ENCODE measurements around the gene SRRM4. TPM values are rescaled to one million over a fixed set of nuclear protein-coding genes. Genes with fewer than 3 reads are reported as not detected.

The SRRM4 gene
- total RNA-seq, 2 experiments from 2014 or later = not detected

GRCh38 chr12:119075918-119076317, 94.6 kb downstream of the SRRM4 start:
- Mint-ChIP-seq H3K36me3 (ENCODE audit: low read depth) (no peaks in the 10 kb centered on the region), H3K4me1 (no peaks in the 10 kb centered on the region), H3K27me3 (no peaks in the 10 kb centered on the region), H3K4me3 (no peak overlapping the region), H3K9me3 (ENCODE audit: low read depth) (no peaks in the 10 kb centered on the region), H3K27ac (no peak overlapping the region)
- ATAC-seq = no peak
- no peak for DNase-seq
- CTCF ChIA-PET = no interaction called here
- POLR2A ChIA-PET = no interaction called here
- intact Hi-C loops (cut with DNase I, micrococcal nuclease) = no loop called here

GRCh38 chr12:119079530-119079929, 98.2 kb downstream of the SRRM4 start:
- intact Hi-C loops (cut with DNase I, micrococcal nuclease) = no loop called here
- no peak for DNase-seq
- H3K27me3 Mint-ChIP-seq = no peaks in the 10 kb centered on the region
- no peaks in the 10 kb centered on the region for H3K36me3 Mint-ChIP-seq (ENCODE audit: low read depth)
- ATAC-seq = no peak
- no peaks in the 10 kb centered on the region for H3K4me1 Mint-ChIP-seq
- CTCF ChIA-PET = no interaction called here
- no peak overlapping the region for H3K27ac Mint-ChIP-seq
- POLR2A ChIA-PET = no interaction called here
- no peaks in the 10 kb centered on the region for H3K9me3 Mint-ChIP-seq (ENCODE audit: low read depth)
- no peak overlapping the region for H3K4me3 Mint-ChIP-seq

GRCh38 chr12:119082016-119082415, 100.7 kb downstream of the SRRM4 start:
- intact Hi-C loops (cut with DNase I, micrococcal nuclease) = no loop called here
- H3K36me3 Mint-ChIP-seq (ENCODE audit: low read depth) = no peaks in the 10 kb centered on the region
- no peak overlapping the region for H3K4me3 Mint-ChIP-seq
- ChIA-PET CTCF (no interaction called here), POLR2A (no interaction called here)
- ATAC-seq = no peak
- H3K4me1 Mint-ChIP-seq = no peaks in the 10 kb centered on the region
- H3K27ac Mint-ChIP-seq = no peak overlapping the region
- H3K9me3 Mint-ChIP-seq (ENCODE audit: low read depth) = no peaks in the 10 kb centered on the region
- no peak for DNase-seq
- peaks cover 3% of the 10 kb centered on the region for H3K27me3 Mint-ChIP-seq

GRCh38 chr12:119082496-119082895, 101.2 kb downstream of the SRRM4 start:
- intact Hi-C loops (cut with DNase I, micrococcal nuclease) = no loop called here
- DNase-seq (no peak), ATAC-seq (no peak)
- Mint-ChIP-seq H3K4me1 (no peaks in the 10 kb centered on the region), H3K27ac (no peak overlapping the region), H3K36me3 (ENCODE audit: low read depth) (no peaks in the 10 kb centered on the region), H3K27me3 (peaks cover 3% of the 10 kb centered on the region), H3K4me3 (no peak overlapping the region), H3K9me3 (ENCODE audit: low read depth) (no peaks in the 10 kb centered on the region)
- ChIA-PET CTCF (no interaction called here), POLR2A (no interaction called here)

GRCh38 chr12:119088685-119089379, 107.5 kb downstream of the SRRM4 start:
- POLR2A ChIA-PET = no interaction called here
- DNase-seq = no peak
- Mint-ChIP-seq H3K4me3 (no peak overlapping the region), H3K4me1 (no peaks in the 10 kb centered on the region), H3K9me3 (ENCODE audit: low read depth) (no peaks in the 10 kb centered on the region), H3K27me3 (peaks cover 3% of the 10 kb centered on the region), H3K36me3 (ENCODE audit: low read depth) (no peaks in the 10 kb centered on the region), H3K27ac (no peak overlapping the region)
- CTCF ChIA-PET = no interaction called here
- intact Hi-C loops (cut with DNase I, micrococcal nuclease) = no loop called here
- ATAC-seq = no peak

- ChIA-PET POLR2A (no interaction called here), CTCF (no interaction called here)
- ATAC-seq = no peak
- H3K4me3 Mint-ChIP-seq = no peak overlapping the region
- DNase-seq = no peak
- peaks cover 3% of the 10 kb centered on the region for H3K27me3 Mint-ChIP-seq
- H3K9me3 Mint-ChIP-seq (ENCODE audit: low read depth) = no peaks in the 10 kb centered on the region
- no peaks in the 10 kb centered on the region for H3K4me1 Mint-ChIP-seq
- no peaks in the 10 kb centered on the region for H3K36me3 Mint-ChIP-seq (ENCODE audit: low read depth)
- intact Hi-C loops (cut with DNase I, micrococcal nuclease) = no loop called here
- H3K27ac Mint-ChIP-seq = no peak overlapping the region
These were observed 108.2 kb downstream of the SRRM4 start for GRCh38 chr12:119089380-119090013.

- Mint-ChIP-seq H3K27ac (no peak overlapping the region), H3K4me1 (no peaks in the 10 kb centered on the region), H3K36me3 (ENCODE audit: low read depth) (no peaks in the 10 kb centered on the region), H3K4me3 (no peak overlapping the region), H3K27me3 (peaks cover 3% of the 10 kb centered on the region), H3K9me3 (ENCODE audit: low read depth) (no peaks in the 10 kb centered on the region)
- intact Hi-C loops (cut with DNase I, micrococcal nuclease) = no loop called here
- DNase-seq = no peak
- ATAC-seq = no peak
- CTCF ChIA-PET = no interaction called here
- POLR2A ChIA-PET = no interaction called here
These were observed 108.9 kb downstream of the SRRM4 start for GRCh38 chr12:119090276-119090675.

- ATAC-seq = no peak
- Mint-ChIP-seq H3K36me3 (ENCODE audit: low read depth) (no peaks in the 10 kb centered on the region), H3K4me1 (no peaks in the 10 kb centered on the region), H3K27me3 (no peaks in the 10 kb centered on the region), H3K9me3 (ENCODE audit: low read depth) (no peaks in the 10 kb centered on the region), H3K4me3 (no peak overlapping the region), H3K27ac (no peak overlapping the region)
- no peak for DNase-seq
- intact Hi-C loops (cut with DNase I, micrococcal nuclease) = no loop called here
- CTCF ChIA-PET = no interaction called here
- POLR2A ChIA-PET = no interaction called here
These were observed 109.5 kb downstream of the SRRM4 start for GRCh38 chr12:119090865-119091264.

- intact Hi-C loops (cut with DNase I, micrococcal nuclease) = no loop called here
- POLR2A ChIA-PET = no interaction called here
- H3K27ac Mint-ChIP-seq = no peak overlapping the region
- no peak for DNase-seq
- CTCF ChIA-PET = interaction anchor here (1.2 kb wide), 1 partner anchor 721 kb away, joined by 3 read pairs; no protein-coding TSS in a partner anchor
- ATAC-seq = no peak
- peaks cover 19% of the 10 kb centered on the region for H3K9me3 Mint-ChIP-seq (ENCODE audit: low read depth)
- no peaks in the 10 kb centered on the region for H3K27me3 Mint-ChIP-seq
- H3K4me3 Mint-ChIP-seq = no peak overlapping the region
- H3K4me1 Mint-ChIP-seq = no peaks in the 10 kb centered on the region
- no peaks in the 10 kb centered on the region for H3K36me3 Mint-ChIP-seq (ENCODE audit: low read depth)
These were observed 115.3 kb downstream of the SRRM4 start for GRCh38 chr12:119096429-119097202.

- no peak overlapping the region for H3K27ac Mint-ChIP-seq
- DNase-seq (no peak), ATAC-seq (no peak)
- CTCF ChIA-PET = no interaction called here
- intact Hi-C loops (cut with DNase I, micrococcal nuclease) = no loop called here
- H3K36me3 Mint-ChIP-seq (ENCODE audit: low read depth) = no peaks in the 10 kb centered on the region
- H3K4me1 Mint-ChIP-seq = no peaks in the 10 kb centered on the region
- H3K9me3 Mint-ChIP-seq (ENCODE audit: low read depth) = peaks cover 19% of the 10 kb centered on the region
- no peak overlapping the region for H3K4me3 Mint-ChIP-seq
- POLR2A ChIA-PET = no interaction called here
- H3K27me3 Mint-ChIP-seq = no peaks in the 10 kb centered on the region
These were observed 119.6 kb downstream of the SRRM4 start for GRCh38 chr12:119100933-119101332.

GRCh38 chr12:119102274-119102673, 120.9 kb downstream of the SRRM4 start:
- no peaks in the 10 kb centered on the region for H3K36me3 Mint-ChIP-seq (ENCODE audit: low read depth)
- peaks cover 19% of the 10 kb centered on the region for H3K9me3 Mint-ChIP-seq (ENCODE audit: low read depth)
- H3K27me3 Mint-ChIP-seq = no peaks in the 10 kb centered on the region
- DNase-seq = no peak
- H3K4me3 Mint-ChIP-seq = no peak overlapping the region
- ChIA-PET POLR2A (no interaction called here), CTCF (no interaction called here)
- H3K4me1 Mint-ChIP-seq = no peaks in the 10 kb centered on the region
- no peak overlapping the region for H3K27ac Mint-ChIP-seq
- ATAC-seq = no peak
- intact Hi-C loops (cut with DNase I, micrococcal nuclease) = no loop called here

GRCh38 chr12:119102714-119103113, 121.4 kb downstream of the SRRM4 start:
- no peak overlapping the region for H3K4me3 Mint-ChIP-seq
- ChIA-PET POLR2A (no interaction called here), CTCF (no interaction called here)
- H3K4me1 Mint-ChIP-seq = no peaks in the 10 kb centered on the region
- H3K36me3 Mint-ChIP-seq (ENCODE audit: low read depth) = no peaks in the 10 kb centered on the region
- H3K27me3 Mint-ChIP-seq = no peaks in the 10 kb centered on the region
- DNase-seq = no peak
- H3K27ac Mint-ChIP-seq = no peak overlapping the region
- H3K9me3 Mint-ChIP-seq (ENCODE audit: low read depth) = peaks cover 17% of the 10 kb centered on the region
- no peak for ATAC-seq
- intact Hi-C loops (cut with DNase I, micrococcal nuclease) = no loop called here

Data from activated CD4-positive, alpha-beta T cell treated with anti-CD3 and anti-CD28 coated beads for 36 hours (primary cell).